GM21528 (cell line): ENCODE data around the gene ZNHIT1.

ENCODE experiments used
- ATAC-seq: cut with Tn5 transposase; IDR thresholded peaks from one replicate; pipeline ENCODE4 v1.9.1; 2021; ENCODE audit warnings: mild to moderate bottlenecking, moderate library complexity; ENCODE audit not compliant: unreplicated experiment, low FRiP score

ZNHIT1 gene

DNA sequence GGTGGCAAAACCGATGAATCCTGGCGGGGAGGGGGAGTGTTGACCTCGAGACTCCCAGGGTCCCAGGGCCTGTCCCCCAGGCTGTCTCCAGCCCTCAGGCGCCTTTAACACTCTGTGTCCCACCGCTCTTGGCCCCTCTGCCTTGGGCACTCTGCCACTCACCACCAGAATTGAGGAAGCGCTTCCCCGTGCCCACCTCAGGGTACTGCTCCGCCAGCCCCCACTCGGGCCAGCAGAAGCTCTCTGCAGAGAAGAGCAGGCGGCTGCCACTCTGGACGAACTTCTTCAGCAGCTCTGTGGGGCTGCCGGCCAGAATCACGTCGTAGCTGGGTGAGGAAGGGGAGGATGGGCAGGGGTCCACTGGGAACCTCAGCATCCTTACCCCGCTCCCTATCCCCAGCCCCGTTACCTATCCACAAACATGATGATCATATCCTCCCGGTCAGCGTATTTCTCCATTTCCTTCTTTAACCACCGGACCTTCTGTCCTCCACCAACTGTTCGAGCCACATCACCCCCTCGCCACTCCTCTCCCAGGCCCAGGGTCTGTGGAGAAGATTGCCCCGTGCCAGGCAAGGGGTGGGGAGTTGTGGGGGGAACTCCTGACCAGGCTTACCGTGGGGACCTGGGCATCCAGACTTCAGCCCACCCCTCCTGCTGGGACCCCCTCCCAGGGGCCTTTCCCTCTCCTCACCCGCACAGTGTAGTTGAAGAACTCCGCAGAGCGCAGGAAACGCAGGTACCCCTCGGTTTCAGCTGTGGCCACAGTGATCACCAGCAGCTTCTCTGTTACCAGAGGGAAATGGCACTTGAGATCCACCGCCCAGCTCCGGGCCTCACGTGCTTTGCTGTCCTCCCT lies 1.7 kb upstream of the ZNHIT1 start:
- ATAC-seq, result peak; percentile 2

DNA sequence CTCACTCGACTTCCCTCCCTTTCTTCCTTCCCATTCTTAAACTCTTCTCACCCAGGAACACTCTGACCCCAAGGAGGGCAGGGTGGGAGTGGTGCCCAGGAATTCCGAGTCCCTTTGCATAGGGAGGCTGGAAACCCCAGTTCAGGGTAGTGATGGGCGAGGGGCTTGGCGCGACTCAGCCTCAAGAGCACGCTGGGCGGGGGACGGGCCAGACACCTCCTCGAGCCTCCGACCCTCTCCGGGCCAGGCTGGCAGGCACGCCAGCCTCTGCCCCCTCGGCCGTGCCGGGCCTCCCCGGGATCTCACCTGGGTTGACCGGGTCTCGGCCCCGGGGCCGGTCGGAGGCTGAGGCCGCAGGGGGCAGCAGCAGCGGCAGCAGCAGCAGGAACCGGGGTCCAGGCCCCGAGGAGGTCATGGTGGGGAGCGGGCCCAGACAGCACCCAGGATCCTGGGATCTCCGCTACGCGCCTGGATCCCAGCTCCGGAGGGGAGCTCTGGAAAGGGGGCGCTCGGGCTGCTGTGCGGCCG lies 1.0 kb upstream of the ZNHIT1 start:
- peak; percentile 17 for ATAC-seq

DNA sequence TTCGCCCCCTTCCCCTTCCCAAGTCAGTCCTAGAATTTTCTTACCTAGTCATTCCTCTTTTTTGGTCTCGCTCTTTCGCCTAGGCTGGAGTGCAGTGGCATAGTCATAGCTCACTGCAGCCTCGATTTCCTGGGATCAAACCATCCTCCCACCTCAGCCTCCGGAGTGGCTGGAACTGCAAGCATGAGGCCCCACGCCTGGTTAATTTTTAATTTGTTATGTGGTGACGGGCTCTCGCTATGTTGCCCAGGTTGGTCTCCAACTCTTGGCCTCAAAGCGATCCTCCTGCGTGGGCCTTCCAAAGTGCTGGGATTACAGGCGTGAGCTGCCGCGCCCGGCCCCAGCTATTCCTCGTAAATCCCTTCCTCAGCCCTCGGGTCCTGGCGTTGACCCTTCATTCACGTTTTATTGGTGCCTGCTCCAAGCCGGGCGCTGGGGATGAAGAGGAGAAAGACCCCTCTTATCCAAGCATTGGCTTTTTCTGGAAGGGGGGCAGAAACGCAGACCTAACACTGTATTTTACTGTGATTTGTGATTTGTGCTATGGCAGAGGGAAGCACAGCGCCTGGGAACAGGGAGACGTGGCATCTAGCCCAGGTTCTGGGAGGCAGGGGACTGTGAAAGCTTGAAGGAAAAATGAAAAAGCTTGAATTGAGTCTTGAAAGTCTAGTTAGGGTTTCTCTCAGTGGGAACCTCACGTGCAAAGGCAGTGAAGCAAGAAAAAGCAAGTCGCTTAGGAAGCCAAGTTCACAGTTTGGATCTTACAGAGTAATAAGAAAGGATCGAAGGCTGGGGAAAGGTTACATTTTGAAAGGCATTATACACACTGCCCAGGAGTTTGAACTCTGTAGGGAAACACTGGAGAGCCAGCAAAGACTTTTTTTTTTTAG lies 516 bp downstream of the ZNHIT1 start:
- peak; percentile 17 for ATAC-seq

DNA sequence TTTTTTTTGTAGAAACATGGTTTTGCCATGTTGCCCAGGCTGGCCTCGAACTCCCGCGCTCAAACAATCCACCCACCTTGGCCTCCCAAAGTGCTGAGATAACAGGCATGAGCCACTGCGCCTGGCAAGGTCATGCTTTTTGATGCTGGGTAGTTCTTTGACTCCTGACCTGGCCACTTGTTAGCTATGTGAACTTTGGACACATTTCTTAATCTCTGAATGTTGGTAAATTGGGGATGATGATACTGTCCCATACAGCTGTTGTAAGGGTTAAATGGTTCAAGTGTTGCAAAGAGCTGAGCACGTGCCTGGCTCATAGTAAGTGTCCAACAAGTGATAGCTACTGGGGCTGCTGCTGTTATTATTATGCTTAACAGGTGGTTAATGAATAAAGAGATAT lies 2.3 kb downstream of the ZNHIT1 start:
- ATAC-seq, result no peak

DNA sequence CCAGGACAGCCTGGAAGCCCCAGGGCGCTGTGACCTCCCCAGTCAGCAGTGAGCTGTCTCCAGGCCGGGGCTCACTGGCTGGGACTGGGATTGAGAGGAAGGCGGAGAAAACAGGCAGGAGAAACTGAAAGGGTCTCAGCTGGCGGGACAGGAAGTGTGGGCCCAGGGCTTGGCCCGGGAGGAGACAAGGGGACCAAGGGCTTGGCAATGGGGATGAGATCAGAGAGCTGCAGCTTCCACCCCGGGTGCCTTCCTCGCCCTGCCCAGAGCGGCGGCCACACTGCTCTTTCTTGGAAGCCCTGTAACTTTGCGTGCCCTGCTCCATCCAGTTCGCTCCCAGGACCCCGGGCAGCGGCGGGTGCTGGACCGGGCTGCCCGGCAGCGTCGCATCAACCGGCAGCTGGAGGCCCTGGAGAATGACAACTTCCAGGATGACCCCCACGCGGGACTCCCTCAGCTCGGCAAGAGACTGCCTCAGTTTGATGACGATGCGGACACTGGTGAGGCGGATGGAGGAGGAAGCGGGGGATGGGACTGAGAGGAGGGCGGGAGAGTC lies 4.4 kb downstream of the ZNHIT1 start:
- no peak for ATAC-seq

DNA sequence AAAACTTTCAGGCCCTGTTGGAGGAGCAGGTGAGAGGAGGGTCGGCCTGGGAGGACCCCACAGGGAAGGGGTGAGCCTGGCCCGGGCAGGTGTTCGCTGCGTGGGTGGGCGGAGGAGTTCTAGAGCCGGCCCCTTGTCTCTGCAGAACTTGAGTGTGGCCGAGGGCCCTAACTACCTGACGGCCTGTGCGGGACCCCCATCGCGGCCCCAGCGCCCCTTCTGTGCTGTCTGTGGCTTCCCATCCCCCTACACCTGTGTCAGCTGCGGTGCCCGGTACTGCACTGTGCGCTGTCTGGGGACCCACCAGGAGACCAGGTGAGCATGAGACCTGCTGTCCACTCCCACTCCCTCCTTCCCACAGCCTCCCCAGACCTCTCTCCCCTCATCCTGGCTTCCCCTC lies 5.6 kb downstream of the ZNHIT1 start:
- ATAC-seq, result no peak

DNA sequence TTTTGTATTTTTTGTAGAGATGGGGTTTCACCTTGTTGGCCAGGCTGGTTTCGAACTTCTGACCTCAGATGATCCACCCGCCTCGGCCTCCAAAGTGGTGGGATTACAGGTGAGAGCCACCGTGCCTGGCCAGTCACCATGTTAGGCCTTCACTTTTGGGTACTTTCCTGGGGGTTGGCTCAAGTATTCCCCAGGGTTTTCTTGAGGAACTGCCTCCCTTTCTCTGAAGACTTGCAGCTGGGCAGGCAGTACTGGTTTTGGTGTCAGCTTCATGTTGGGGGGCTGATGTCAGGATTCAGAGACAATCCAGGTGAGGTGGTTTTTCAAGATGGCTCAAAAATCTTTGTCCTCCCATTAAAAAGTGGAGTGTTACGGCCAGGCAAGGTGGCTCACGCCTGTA lies 7.7 kb downstream of the ZNHIT1 start:
- ATAC-seq, result no peak

DNA sequence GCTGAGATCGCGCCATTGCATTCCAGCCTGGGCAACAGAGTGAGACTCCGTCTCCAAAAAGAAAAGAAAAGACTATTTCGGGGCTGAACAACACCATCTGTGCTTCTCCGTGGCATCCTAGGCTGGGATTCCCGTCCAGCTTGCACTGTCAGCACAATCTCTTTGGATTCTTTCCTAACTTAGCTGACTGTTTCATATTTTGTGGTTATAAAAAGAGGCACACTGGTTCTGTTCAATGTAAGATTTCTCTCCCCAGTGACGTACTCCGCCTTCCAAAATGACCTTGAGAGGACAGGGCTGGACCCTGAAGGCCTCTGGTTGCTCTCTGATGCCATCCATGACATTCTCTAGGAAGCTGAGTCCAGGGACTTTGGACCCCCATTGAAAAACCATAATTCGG lies 8.8 kb downstream of the ZNHIT1 start:
- no peak for ATAC-seq

DNA sequence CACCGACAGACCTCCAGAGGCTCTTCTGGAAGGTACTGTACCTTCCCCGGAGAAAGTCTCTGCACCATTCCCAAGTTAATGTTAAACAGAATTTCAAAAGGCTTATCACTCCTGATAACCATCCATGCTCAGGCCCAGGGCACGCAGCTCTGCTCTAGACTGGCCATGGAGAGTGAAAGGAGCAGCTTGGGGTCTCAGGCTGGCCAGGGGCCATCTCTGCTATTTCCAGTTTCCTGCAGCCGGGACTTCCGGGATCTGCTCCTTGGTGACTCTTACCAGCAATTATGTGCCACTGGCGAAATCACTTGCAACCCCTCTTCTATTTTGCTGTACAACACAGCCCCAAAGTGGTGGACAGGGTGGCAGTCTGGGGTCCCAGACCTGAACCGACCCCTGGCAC lies 13.7 kb downstream of the ZNHIT1 start:
- no peak for ATAC-seq

DNA sequence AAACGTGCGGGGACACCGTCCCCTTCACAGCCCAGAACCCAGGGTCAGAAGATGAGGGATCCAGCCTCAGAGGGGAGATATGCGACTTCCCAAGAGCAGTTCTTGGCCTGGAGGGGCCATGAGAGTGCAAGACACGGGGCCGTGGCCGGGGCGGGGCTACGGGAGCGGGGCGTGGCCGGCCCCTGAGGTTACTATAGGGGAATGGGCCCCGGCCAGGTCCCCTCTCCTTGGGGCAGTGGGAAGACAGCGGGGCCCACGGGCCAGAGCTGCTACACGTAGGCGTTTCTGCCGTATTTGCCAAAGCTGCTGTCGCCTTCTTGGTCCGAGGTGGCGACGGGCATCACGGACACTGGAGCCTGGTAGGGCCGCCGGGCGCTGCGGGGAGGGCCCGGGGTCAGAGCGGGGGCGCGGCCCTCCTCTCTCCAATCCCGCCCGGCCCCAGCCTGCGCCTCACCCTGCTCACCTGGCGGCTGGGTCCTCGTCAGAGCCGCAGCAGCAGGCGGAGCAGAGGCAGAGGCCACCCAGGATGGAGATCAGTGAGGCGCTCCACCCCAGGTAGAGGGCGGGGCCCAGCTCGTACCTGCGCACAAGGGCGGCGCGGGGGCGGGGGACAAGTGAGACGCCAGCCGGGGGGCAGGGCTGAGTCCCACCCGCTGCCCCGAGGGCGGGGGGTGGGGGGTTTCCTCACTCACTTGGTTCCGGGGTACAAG lies 14.3 kb downstream of the ZNHIT1 start:
- no peak for ATAC-seq

DNA sequence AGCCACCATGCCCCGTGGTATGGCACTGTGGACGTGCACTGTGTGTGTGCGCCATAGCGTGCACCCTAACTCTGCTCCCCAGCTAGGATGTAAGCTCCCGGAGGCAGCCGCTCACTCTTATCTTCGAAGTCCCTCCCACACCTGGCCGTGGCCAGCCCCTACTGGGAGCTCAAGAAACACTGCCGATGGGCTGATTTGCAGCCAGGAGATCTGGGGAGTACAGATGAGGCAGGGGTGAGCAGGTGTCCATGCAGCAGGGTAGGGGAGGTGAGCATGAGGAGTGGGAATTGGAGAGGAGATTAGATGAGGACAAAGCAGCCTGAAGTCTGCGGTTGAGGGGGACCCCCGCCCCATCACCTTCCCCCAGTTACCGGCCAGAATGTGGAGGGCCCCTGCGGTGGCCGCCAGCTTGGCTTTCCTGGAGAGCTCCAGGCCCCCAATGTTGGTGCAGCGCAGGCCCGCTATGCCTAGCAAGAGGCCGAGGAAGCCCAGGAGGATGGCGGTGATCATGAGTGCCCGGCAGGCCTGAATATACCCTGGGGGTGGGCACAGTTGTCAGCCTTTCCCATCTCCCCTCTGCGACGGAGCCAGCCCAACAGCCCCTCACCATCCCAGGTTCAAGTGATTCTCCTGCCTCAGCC lies 16.1 kb downstream of the ZNHIT1 start:
- no peak for ATAC-seq

DNA sequence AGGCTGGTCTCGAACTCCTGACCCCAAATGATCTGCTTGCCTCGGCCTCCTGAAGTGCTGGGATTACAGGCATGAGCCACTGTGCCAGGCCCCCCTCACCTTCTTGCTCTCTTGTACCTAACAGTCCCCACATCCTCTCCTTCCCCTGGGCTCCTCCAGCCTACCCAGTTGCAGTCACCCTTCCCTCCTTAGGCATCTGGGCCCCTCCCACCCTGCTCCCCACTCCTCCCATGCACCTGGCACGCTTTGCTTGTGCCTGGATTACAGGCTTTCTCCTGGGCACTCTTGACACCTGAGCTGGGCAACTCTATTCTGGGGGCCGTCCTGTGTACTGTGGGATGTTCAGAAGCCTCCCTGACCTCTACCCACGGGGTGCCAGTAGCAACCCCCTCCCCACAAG lies 16.7 kb downstream of the ZNHIT1 start:
- ATAC-seq, result no peak

DNA sequence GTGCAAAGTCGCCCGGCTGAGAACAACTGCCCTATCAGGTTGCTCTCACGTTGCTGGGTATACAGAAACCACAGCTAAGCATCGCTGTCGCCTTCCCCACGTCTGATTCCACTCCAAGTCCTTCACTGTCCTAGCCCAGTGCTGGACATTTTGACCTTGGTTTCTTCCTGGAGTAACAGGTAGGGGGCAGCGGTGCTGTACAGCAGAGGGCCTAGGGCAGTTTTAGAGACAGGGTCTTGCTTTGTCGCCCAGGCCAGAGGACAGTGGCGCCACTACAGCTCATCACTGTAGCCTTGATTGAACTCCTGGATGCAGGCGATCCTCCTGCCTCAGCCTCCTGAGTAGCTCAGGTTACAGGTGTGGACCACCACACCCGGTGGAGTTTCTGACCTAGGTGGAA lies 17.1 kb downstream of the ZNHIT1 start:
- no peak for ATAC-seq

DNA sequence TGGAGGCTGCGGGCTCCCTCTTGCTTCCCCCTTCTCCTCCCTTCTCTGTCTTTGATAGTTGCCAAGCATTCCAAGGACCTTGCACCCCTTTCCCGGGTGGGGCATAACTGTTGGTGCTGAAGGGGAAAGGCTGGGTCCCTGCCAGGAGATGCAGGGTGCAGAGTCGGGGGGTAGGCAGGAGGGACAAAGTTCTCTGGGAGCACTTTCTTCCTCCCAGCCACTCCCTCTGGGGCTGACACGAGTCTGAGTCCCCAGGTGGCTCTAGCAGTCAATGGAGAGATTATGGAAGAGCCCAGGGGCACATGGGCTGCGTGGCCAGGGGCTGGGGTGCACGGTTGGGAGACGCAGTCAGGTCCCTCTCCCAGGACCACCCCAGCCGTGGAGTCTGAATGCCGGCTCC lies 17.6 kb downstream of the ZNHIT1 start:
- no peak for ATAC-seq

DNA sequence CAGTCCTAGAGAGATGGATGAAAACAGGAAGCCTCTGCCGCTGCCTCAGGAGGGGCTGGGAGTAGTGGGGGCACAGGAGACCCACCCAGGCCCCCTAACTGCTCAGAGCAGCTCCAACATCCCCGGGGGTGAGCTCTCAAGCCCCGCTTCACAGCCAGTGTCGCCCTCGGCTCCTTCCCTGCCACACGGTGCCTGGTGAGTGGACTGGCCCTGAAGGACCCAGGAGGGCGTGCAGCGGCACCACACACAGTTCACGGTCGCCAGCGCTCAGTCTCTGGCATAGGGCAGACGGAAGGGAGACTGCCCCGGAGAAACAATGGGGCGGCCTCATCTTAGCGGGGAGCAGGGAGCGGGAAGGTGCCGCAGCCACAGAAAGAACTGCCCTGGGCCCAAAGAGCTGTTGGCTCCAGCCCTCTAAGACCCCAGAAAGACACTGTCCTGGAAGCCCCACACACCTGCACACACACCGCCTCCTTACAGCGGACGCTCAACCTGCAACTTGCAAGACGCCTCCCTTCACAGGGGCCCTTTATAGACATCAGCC lies 18.4 kb downstream of the ZNHIT1 start:
- no peak for ATAC-seq

DNA sequence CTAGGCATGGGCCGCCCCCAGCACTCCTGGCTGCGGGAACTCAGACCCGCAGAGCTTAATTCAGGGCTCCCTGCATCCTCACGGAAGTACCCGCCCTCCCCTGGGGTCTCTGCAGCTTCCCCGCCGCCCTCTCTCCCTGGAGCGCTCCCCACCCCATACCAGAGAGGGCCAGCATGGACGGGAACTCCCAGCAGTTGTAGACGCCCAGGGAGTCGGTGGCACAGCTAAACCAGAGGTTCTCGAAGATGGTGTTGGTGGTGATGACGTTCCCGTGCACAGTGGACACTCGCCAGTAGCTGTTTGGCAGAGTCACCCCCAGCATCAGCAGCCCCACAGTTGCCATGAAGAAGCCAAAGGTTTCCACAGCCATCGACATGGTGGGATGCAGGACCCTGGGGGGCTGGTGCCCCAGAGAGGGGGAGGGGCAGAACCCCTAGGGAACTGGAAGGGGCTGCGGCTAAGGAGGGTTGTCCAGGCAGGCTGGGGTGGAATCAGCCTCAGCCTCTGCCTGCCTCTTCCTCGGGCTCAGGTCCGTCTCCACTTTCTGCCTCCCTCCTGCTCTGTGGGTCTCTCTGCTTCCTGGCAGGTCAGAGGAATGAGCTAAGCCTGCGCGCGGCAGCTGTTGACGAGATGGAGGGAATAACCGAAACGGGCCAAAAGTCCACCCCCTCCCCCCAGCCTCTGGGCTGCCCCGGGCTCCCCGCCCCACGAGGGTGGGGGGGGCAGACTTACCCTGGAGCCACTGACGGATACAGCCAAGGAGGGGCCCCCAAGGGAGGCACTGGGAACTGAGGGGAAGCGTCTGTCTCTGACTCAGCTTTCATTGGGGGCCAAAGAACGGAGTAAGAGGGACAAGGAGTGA lies 19.5 kb downstream of the ZNHIT1 start, which contains the start of gene CLDN15:
Gene CLDN15, minus strand, starts transcription at position 597 of the 862 bp plus-strand sequence. Its CDS starts 221 bp downstream, at position 376.
- ATAC-seq, result no peak

DNA sequence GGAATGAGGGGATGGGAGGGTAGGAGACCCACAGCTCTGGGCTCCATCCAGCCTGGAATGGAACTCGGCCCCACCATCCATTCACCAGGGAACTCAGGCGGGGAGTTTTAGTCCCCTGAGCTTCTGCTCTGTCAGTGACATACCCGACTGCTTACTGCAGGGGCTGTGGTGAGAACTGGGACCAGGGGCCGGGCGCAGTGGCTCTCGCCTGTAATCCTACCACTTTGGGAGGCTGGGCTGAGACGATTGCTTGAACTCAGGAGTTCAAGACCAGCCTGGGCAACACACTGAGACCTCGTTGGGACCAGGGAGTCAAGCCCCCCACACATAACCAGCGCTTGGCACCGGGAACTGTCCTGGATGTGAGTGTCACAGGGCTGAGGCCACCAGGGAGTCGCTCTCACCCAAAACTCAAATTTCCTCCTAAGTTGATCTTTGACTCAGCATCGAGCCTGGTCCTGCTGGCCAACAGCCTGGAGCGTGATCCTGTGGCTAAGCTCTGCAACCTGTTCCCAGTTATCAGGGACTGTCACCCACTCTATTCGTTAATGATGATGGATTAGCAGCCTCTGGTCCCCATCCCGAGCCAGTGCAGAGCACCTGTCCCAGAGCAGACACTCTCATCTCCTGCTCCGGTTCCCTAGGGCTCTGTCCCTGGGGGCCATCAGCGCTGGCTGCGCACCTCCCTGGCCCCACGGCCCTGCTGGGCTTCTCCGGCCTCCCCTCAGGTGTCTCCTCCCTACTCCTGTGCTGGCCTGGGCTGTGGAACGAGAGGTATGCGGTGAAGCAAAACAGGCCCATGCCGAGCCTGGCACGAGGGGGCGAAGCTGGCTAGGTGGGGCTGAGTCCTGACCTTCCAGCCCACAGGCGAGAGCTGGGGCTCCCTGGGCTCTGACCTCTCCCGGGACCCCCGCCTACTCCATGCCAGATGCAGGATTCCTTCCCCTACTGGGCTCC lies 20.5 kb downstream of the ZNHIT1 start:
- no peak for ATAC-seq
